Measurements from ENCODE around the gene SUCLA2.

SUCLA2 gene

DNA sequence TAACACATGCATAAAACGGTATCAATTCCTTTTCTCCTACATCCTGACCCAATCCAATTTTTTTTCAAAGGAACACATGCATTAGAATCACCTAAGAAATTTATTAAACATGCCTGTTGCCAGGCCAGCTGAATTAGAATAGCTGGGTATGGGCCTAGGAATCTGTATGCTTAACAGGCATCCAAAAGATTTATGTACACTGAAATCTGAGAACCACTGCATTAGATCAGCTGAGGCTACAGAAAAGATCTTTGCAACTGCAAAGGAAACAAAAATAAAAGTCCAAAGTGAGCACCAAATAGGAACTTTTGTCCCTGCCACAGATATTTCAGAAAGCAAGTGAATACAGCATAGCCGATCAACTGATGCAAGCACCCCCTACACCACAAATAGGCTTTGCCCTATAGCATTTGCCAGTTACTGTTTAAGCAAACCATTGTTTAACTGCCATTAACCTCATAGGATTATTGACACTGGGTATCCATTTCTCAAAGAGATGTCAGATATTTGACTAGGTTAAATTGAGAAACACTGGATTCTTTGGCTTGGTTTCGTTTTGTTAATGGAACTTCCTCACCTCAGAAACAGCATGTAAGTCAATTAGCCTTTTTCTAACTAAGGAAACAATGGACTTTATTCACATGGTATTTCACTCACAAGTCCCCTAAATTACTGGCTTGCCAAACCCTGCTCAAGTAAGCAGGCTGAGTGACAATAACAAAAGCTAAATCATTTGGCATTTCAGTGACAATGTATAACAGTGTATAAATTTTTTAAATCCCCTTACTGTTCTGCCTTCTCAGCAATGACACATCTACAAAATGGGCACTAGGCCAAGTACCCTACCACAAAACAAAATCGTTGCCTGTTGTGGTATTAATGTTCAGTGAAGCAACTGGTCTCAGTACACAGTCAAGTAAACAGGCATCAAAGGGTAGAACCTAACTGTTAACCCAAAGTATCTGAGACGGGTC, 67.8 kb downstream of the SUCLA2 start:
- peak; percentile 47 to 61 for DNase-seq (ENCODE audit: low read depth in 1 of 2, low spot score in 1 of 2)
- H3K27me3 ChIP-seq (ENCODE audit: insufficient read depth, poor library complexity, severe bottlenecking), result no peaks in the 10 kb centered on the region
- H3K4me3 ChIP-seq (replicated peaks; ENCODE audit: insufficient read depth, low read length), result no peak overlapping the region
- H3K27ac ChIP-seq (replicated peaks), result peak overlapping the region; percentile 44
- no peak for TF ChIP-seq CTCF (IDR thresholded peaks at IDR 0.05; ENCODE audit: insufficient read depth, low read length)
- TF ChIP-seq SPI1 (IDR thresholded peaks at IDR 0.05; ENCODE audit: borderline replicate concordance, low read depth), result peak; percentile 61; the same call in 1 of the 2 replicates
- TF ChIP-seq POLR2AphosphoS5 (IDR thresholded peaks at IDR 0.05; ENCODE audit: low read depth), result 0 out of 2 replicates have a peak, but pooled peaks have one; percentile 39
- no peak for TF ChIP-seq GABPA (IDR thresholded peaks at IDR 0.05; ENCODE audit: low read depth)
- TF ChIP-seq REST (IDR thresholded peaks at IDR 0.05; ENCODE audit: insufficient replicate concordance, low read depth), result no peak

DNA sequence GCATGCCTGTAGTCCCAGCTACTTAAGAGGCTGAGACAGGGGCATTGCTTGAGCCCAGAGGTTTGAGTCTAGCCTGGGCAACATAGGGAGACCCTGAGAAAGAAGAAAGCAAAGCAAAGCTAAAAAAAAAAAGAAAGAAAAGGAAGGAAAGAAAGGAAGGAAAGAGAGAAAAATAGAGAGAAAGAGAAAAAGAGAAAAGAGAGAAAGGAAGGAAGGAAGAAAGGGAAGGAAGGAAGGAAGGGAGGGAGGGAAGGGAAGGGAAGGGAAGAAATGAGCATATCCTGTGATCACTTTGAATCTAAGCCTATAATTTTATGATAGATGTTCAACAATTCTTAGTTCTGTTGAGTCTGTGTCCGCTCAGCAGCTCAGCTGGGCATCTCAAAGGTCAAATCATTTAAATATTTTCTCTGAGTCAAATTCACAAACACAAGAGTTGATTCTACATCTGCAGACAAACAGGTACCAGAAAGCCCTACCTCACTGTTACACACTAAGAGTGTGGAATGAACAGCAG, 70.4 kb downstream of the SUCLA2 start:
- DNase-seq (ENCODE audit: low read depth in 1 of 2, low spot score in 1 of 2), result no peak
- no peak overlapping the region for H3K27ac ChIP-seq (replicated peaks)
- TF ChIP-seq SPI1 (IDR thresholded peaks at IDR 0.05; ENCODE audit: borderline replicate concordance, low read depth) (no peak), CTCF (IDR thresholded peaks at IDR 0.05; ENCODE audit: insufficient read depth, low read length) (no peak), REST (IDR thresholded peaks at IDR 0.05; ENCODE audit: insufficient replicate concordance, low read depth) (no peak), POLR2AphosphoS5 (IDR thresholded peaks at IDR 0.05; ENCODE audit: low read depth) (no peak), GABPA (IDR thresholded peaks at IDR 0.05; ENCODE audit: low read depth) (no peak)
- no peak overlapping the region for H3K4me3 ChIP-seq (replicated peaks; ENCODE audit: insufficient read depth, low read length)
- no peaks in the 10 kb centered on the region for H3K27me3 ChIP-seq (ENCODE audit: insufficient read depth, poor library complexity, severe bottlenecking)

- DNase-seq (ENCODE audit: low read depth in 1 of 2, low spot score in 1 of 2), result no peak
- TF ChIP-seq GABPA (IDR thresholded peaks at IDR 0.05; ENCODE audit: low read depth), result no peak
- Histone ChIP-seq H3K4me3 (replicated peaks; ENCODE audit: insufficient read depth, low read length) (no peak overlapping the region), H3K27me3 (ENCODE audit: insufficient read depth, poor library complexity, severe bottlenecking) (no peaks in the 10 kb centered on the region), H3K27ac (replicated peaks) (no peak overlapping the region)
These were observed 71.9 kb downstream of the SUCLA2 start for GRCh38 chr13:47929156-47929555.

GRCh38 chr13:47917022-47917574, 84.0 kb downstream of the SUCLA2 start:
- no peak for DNase-seq (ENCODE audit: low read depth in 1 of 2, low spot score in 1 of 2)
- H3K27me3 ChIP-seq (ENCODE audit: insufficient read depth, poor library complexity, severe bottlenecking), result no peaks in the 10 kb centered on the region
- no peak overlapping the region for H3K27ac ChIP-seq (replicated peaks)
- H3K4me3 ChIP-seq (replicated peaks; ENCODE audit: insufficient read depth, low read length), result no peak overlapping the region
- TF ChIP-seq SPI1 (IDR thresholded peaks at IDR 0.05; ENCODE audit: borderline replicate concordance, low read depth) (no peak), GABPA (IDR thresholded peaks at IDR 0.05; ENCODE audit: low read depth) (no peak), REST (IDR thresholded peaks at IDR 0.05; ENCODE audit: insufficient replicate concordance, low read depth) (no peak), POLR2AphosphoS5 (IDR thresholded peaks at IDR 0.05; ENCODE audit: low read depth) (no peak), CTCF (IDR thresholded peaks at IDR 0.05; ENCODE audit: insufficient read depth, low read length) (no peak)

Data from HL-60 (cell line).